Astrocyte (in vitro differentiated cells and primary cell): ENCODE results near the gene HMCN1. TPM values are rescaled to one million over a fixed set of nuclear protein-coding genes. Genes with fewer than 3 reads are reported as not detected.
A peak's percentile ranks its signal among the peaks of the same experiment; 100 is the strongest.

ENCODE experiments used
- DNase-seq: peaks from one replicate; pipeline ENCODE4 v3.0.0-alpha.2; 2010; ENCODE audit warnings: low read depth
- FAIRE-seq: peaks from 2 replicates; lab custom pipeline; 2011; peaks lifted over from hg19 to GRCh38; lab: Jason Lieb, UNC
- H2AFZ ChIP-seq: 2 replicates; pipeline ENCODE4 v1.6.0; 2012; ENCODE audit warnings: low read depth, low read length, inconsistent platforms
- H3K27ac ChIP-seq: 2 replicates; pipeline ENCODE4 v1.5.1; 2011; ENCODE audit warnings: low read depth, low read length, inconsistent platforms
- H3K27me3 ChIP-seq: 2 replicates; pipeline ENCODE4 v1.6.0; 2011; ENCODE audit warnings: low read length, inconsistent platforms; ENCODE audit not compliant: insufficient read depth
- H3K36me3 ChIP-seq: 2 replicates; pipeline ENCODE4 v1.5.1; 2011; ENCODE audit warnings: low read length, inconsistent platforms; ENCODE audit not compliant: insufficient read depth
- H3K4me1 ChIP-seq: 2 replicates; pipeline ENCODE4 v1.5.1; 2011; ENCODE audit warnings: low read length, inconsistent platforms; ENCODE audit not compliant: insufficient read depth
- H3K4me2 ChIP-seq: 2 replicates; pipeline ENCODE4 v1.6.0; 2012; ENCODE audit warnings: low read length, inconsistent platforms
- H3K4me3 ChIP-seq: 2 replicates; pipeline ENCODE4 v1.5.1; 2011; ENCODE audit warnings: low read depth, mild to moderate bottlenecking, low read length, inconsistent platforms; ENCODE audit not compliant: insufficient read depth
- H3K79me2 ChIP-seq: 2 replicates; pipeline ENCODE4 v1.6.0; 2012; ENCODE audit warnings: mild to moderate bottlenecking, low read length, inconsistent platforms; ENCODE audit not compliant: insufficient read depth
- H3K9ac ChIP-seq: 2 replicates; pipeline ENCODE4 v1.6.0; 2012; ENCODE audit warnings: mild to moderate bottlenecking, low read length, inconsistent platforms
- H3K9me3 ChIP-seq: 2 replicates; pipeline ENCODE4 v1.5.1; 2012; ENCODE audit warnings: low read depth, mild to moderate bottlenecking, low read length, inconsistent platforms; ENCODE audit not compliant: insufficient read depth
- H4K20me1 ChIP-seq: 2 replicates; pipeline ENCODE4 v1.6.0; 2012; ENCODE audit warnings: low read length, inconsistent platforms; ENCODE audit not compliant: insufficient read depth
- H3K27ac Mint-ChIP-seq: one replicate; pipeline ENCODE4 v1.8.0; 2021; ENCODE audit warnings: mild to moderate bottlenecking, mixed read lengths; ENCODE audit not compliant: unreplicated experiment
- H3K27me3 Mint-ChIP-seq: one replicate; pipeline ENCODE4 v1.8.0; 2021; ENCODE audit warnings: low read depth, mixed read lengths; ENCODE audit not compliant: unreplicated experiment
- H3K36me3 Mint-ChIP-seq: one replicate; pipeline ENCODE4 v1.8.0; 2021; ENCODE audit warnings: low read depth, mixed read lengths; ENCODE audit not compliant: unreplicated experiment
- H3K4me1 Mint-ChIP-seq: one replicate; pipeline ENCODE4 v1.8.0; 2021; ENCODE audit warnings: low read depth, mixed read lengths; ENCODE audit not compliant: unreplicated experiment
- H3K4me3 Mint-ChIP-seq: one replicate; pipeline ENCODE4 v1.8.0; 2021; ENCODE audit warnings: mild to moderate bottlenecking, moderate library complexity, mixed read lengths; ENCODE audit not compliant: unreplicated experiment
- H3K9me3 Mint-ChIP-seq: one replicate; pipeline ENCODE4 v1.8.0; 2021; ENCODE audit warnings: mild to moderate bottlenecking, mixed read lengths; ENCODE audit not compliant: unreplicated experiment
- CTCF ChIP-seq: IDR thresholded peaks from 2 replicates; pipeline ENCODE4 v1.5.1; 2011; ENCODE audit warnings: low read depth, mild to moderate bottlenecking, inconsistent platforms, low read length, moderate library complexity; ENCODE audit not compliant: insufficient read depth
- EZH2 ChIP-seq: IDR thresholded peaks from 2 replicates; pipeline ENCODE4 v1.6.1; 2012; ENCODE audit warnings: mild to moderate bottlenecking, low read length, inconsistent platforms; ENCODE audit not compliant: insufficient read depth
- total RNA-seq: library from RNA; stranded (reverse); gene quantifications from 2 replicates; pipeline ENCODE4 v1.2.1, GENCODE V29; 2021

The HMCN1 gene
- total RNA-seq, 1 donor from 2014 or later: 19.7 TPM

- Histone ChIP-seq H3K36me3 (no peaks in the 10 kb centered on the region), H3K27me3 (no peaks in the 10 kb centered on the region), H3K4me1 (peaks cover 12% of the 10 kb centered on the region), H3K9me3 (no peaks in the 10 kb centered on the region), H3K9ac (no peak overlapping the region), H3K27ac (no peak overlapping the region), H2AFZ (no peak overlapping the region), H3K4me3 (no peak overlapping the region), H3K79me2 (no peaks in the 10 kb centered on the region), H4K20me1 (no peaks in the 10 kb centered on the region), H3K4me2 (no peak overlapping the region)
- DNase-seq: no peak
- no peaks in the 10 kb centered on the region for H3K9me3 Mint-ChIP-seq
- H3K4me3 Mint-ChIP-seq: no peak overlapping the region
- H3K27me3 Mint-ChIP-seq: no peaks in the 10 kb centered on the region
- H3K36me3 Mint-ChIP-seq: peaks cover 2% of the 10 kb centered on the region
- peak overlapping the region; percentile 48 for H3K27ac Mint-ChIP-seq
- FAIRE-seq: peak; percentile 13
- H3K4me1 Mint-ChIP-seq: peaks cover 35% of the 10 kb centered on the region
- TF ChIP-seq EZH2 (no peak), CTCF (no peak)
Observed at GRCh38 chr1:186016856-186017255, 282.7 kb downstream of the HMCN1 start.

- H3K4me2 ChIP-seq: no peak overlapping the region
- H3K27me3 ChIP-seq: no peaks in the 10 kb centered on the region
- Mint-ChIP-seq H3K36me3 (peaks cover 3% of the 10 kb centered on the region), H3K9me3 (no peaks in the 10 kb centered on the region), H3K27ac (no peak overlapping the region), H3K4me1 (peaks cover 4% of the 10 kb centered on the region), H3K4me3 (no peak overlapping the region), H3K27me3 (no peaks in the 10 kb centered on the region)
- no peaks in the 10 kb centered on the region for H3K36me3 ChIP-seq
- TF ChIP-seq EZH2: no peak
- no peak for TF ChIP-seq CTCF
- no peaks in the 10 kb centered on the region for H4K20me1 ChIP-seq
- no peak for DNase-seq
- no peaks in the 10 kb centered on the region for H3K4me1 ChIP-seq
- H3K9ac ChIP-seq: no peak overlapping the region
- no peak overlapping the region for H2AFZ ChIP-seq
- H3K79me2 ChIP-seq: no peaks in the 10 kb centered on the region
- H3K4me3 ChIP-seq: no peak overlapping the region
- no peaks in the 10 kb centered on the region for H3K9me3 ChIP-seq
- FAIRE-seq: no peak
- H3K27ac ChIP-seq: no peak overlapping the region
Observed at GRCh38 chr1:186022184-186022583, 288.0 kb downstream of the HMCN1 start.

GRCh38 chr1:186026946-186027345 is 292.8 kb downstream of the HMCN1 start:
- Histone ChIP-seq H3K27ac (no peak overlapping the region), H3K9ac (no peak overlapping the region), H3K4me3 (no peak overlapping the region), H4K20me1 (no peaks in the 10 kb centered on the region), H3K36me3 (no peaks in the 10 kb centered on the region), H3K79me2 (no peaks in the 10 kb centered on the region), H3K9me3 (no peaks in the 10 kb centered on the region), H2AFZ (no peak overlapping the region), H3K27me3 (no peaks in the 10 kb centered on the region), H3K4me1 (no peaks in the 10 kb centered on the region), H3K4me2 (no peak overlapping the region)
- DNase-seq (no peak), FAIRE-seq (no peak)
- H3K9me3 Mint-ChIP-seq: peaks cover 2% of the 10 kb centered on the region
- no peak overlapping the region for H3K4me3 Mint-ChIP-seq
- H3K4me1 Mint-ChIP-seq: no peaks in the 10 kb centered on the region
- no peaks in the 10 kb centered on the region for H3K27me3 Mint-ChIP-seq
- TF ChIP-seq CTCF: no peak
- TF ChIP-seq EZH2: no peak
- H3K36me3 Mint-ChIP-seq: peaks cover 8% of the 10 kb centered on the region
- no peak overlapping the region for H3K27ac Mint-ChIP-seq
